ENCODE measurements around the gene FAM219B. TPM values are rescaled to one million over a fixed set of nuclear protein-coding genes. Genes with fewer than 3 reads are reported as not detected.
A peak's percentile ranks its signal among the peaks of the same experiment; 100 is the strongest.

Gene FAM219B
- total and polyA plus RNA-seq, 4 donors = 7.5 to 15.6 (median 12.2) TPM

GRCh38 chr15:74889883-74890664 is 16.6 kb downstream of the FAM219B start, which contains the start of gene MPI:
TSS of gene MPI (plus strand) at chr15:74890042. CDS start at chr15:74890074, 32 bp downstream.
- peaks cover 0 to 6% (median 4%) of the 10 kb centered on the region in 4 donors for H3K36me3 ChIP-seq (ENCODE audit: control insufficient read depth in 4 of 4, insufficient read depth in 3 of 4, low read depth in 1 of 4, low read length in 3 of 4)
- no peaks in the 10 kb centered on the region for H3K9me3 ChIP-seq (ENCODE audit: control insufficient read depth in 4 of 4, low read length in 3 of 4)
- H3K4me3 ChIP-seq (ENCODE audit: low read depth in 1 of 3, low read length in 3 of 3) = peak within 1 kb of the TSS; percentile 46 to 78 (median 66)
- H3K9ac ChIP-seq (ENCODE audit: low read depth in 1 of 2, low read length in 2 of 2) = peak within 1 kb of the TSS; percentile 5 to 42
- TF ChIP-seq, protein P1, sequence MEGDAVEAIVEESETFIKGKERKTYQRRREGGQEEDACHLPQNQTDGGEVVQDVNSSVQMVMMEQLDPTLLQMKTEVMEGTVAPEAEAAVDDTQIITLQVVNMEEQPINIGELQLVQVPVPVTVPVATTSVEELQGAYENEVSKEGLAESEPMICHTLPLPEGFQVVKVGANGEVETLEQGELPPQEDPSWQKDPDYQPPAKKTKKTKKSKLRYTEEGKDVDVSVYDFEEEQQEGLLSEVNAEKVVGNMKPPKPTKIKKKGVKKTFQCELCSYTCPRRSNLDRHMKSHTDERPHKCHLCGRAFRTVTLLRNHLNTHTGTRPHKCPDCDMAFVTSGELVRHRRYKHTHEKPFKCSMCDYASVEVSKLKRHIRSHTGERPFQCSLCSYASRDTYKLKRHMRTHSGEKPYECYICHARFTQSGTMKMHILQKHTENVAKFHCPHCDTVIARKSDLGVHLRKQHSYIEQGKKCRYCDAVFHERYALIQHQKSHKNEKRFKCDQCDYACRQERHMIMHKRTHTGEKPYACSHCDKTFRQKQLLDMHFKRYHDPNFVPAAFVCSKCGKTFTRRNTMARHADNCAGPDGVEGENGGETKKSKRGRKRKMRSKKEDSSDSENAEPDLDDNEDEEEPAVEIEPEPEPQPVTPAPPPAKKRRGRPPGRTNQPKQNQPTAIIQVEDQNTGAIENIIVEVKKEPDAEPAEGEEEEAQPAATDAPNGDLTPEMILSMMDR (IDR thresholded peaks at IDR 0.05; ENCODE audit: low read depth, low read length, missing input control) = peak; percentile 14
- TF ChIP-seq ZBTB33 (IDR thresholded peaks at IDR 0.05) (no peak), HNF4A (conservative IDR thresholded peaks at IDR 0.05) (peak; percentile 21 to 30), NR2F2 (IDR thresholded peaks at IDR 0.05) (peak; percentile 2), FOXA2 (IDR thresholded peaks at IDR 0.05) (no peak), HNF4G (IDR thresholded peaks at IDR 0.05) (no peak), REST (IDR thresholded peaks at IDR 0.05) (no peak), RAD21 (IDR thresholded peaks at IDR 0.05) (no peak), GABPA (IDR thresholded peaks at IDR 0.05 in 1 of 2, conservative IDR thresholded peaks at IDR 0.05 in 1 of 2) (no peak), SP1 (IDR thresholded peaks at IDR 0.05) (peak; percentile 24), JUND (IDR thresholded peaks at IDR 0.05) (no peak), YY1 (IDR thresholded peaks at IDR 0.05) (peak; percentile 94), EGR1 (IDR thresholded peaks at IDR 0.05; ENCODE audit: low read depth in 2 of 2) (no peak), RXRA (IDR thresholded peaks at IDR 0.05) (peak in 1 of 2 donors; percentile 10)
- TF ChIP-seq, protein P2, sequence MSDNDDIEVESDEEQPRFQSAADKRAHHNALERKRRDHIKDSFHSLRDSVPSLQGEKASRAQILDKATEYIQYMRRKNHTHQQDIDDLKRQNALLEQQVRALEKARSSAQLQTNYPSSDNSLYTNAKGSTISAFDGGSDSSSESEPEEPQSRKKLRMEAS (IDR thresholded peaks at IDR 0.05) = no peak
- TF ChIP-seq, protein P3, sequence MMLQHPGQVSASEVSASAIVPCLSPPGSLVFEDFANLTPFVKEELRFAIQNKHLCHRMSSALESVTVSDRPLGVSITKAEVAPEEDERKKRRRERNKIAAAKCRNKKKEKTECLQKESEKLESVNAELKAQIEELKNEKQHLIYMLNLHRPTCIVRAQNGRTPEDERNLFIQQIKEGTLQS (IDR thresholded peaks at IDR 0.05) = no peak
- H3K4me1 ChIP-seq (ENCODE audit: control insufficient read depth in 4 of 4, insufficient read depth in 4 of 4, low read length in 3 of 4) = peaks cover 7 to 30% (median 21%) of the 10 kb centered on the region in 4 donors
- no peaks in the 10 kb centered on the region for H3K27me3 ChIP-seq (ENCODE audit: control insufficient read depth in 4 of 4, insufficient read depth in 4 of 4, low read length in 3 of 4)
- peak; percentile 82 for DNase-seq (ENCODE audit: low spot score)
- 1% methylated on average over 47 of the region's 47 CpGs for WGBS
- H3K27ac ChIP-seq (ENCODE audit: low read depth in 1 of 2, low read length in 2 of 2) = peak within 1 kb of the TSS; percentile 58 to 77

Measured in liver (tissue), 9 donors.